Neural cell (in vitro differentiated cells): ENCODE measurements around the gene AMD1. TPM values are rescaled to one million over a fixed set of nuclear protein-coding genes. Genes with fewer than 3 reads are reported as not detected.

Experiments
- H2AFZ ChIP-seq: fragments of 200-600, 300-800 bp; sonication (generic), shearing (Covaris generic); 2 replicates; pipeline ENCODE4 v1.6.0; 2014; ENCODE audit warnings: low read depth, mild to moderate bottlenecking, antibody characterized with exemption, low read length, moderate library complexity
- H3F3A ChIP-seq: fragments of 200-600 bp; shearing (Covaris generic); 2 replicates; pipeline ENCODE4 v1.6.1; 2016; ENCODE audit warnings: mild to moderate bottlenecking, moderate library complexity, mixed read lengths, antibody characterized with exemption, low read length; ENCODE audit not compliant: insufficient read depth, poor library complexity, severe bottlenecking
- H3K27ac ChIP-seq: fragments of 200-600, 300-800 bp; sonication (generic), shearing (Covaris generic); 2 replicates; pipeline ENCODE4 v1.5.1; 2014; ENCODE audit warnings: mild to moderate bottlenecking, low read length, moderate library complexity
- H3K27me3 ChIP-seq: fragments of 300-800, 200-600 bp; sonication (generic), shearing (Covaris generic); 2 replicates; pipeline ENCODE4 v1.6.0; 2014; ENCODE audit warnings: mild to moderate bottlenecking, low read depth, low read length, moderate library complexity; ENCODE audit not compliant: insufficient read depth
- H3K36me3 ChIP-seq: fragments of 300-800, 200-600 bp; sonication (generic), shearing (Covaris generic); 2 replicates; pipeline ENCODE4 v1.5.1; 2014; ENCODE audit warnings: mild to moderate bottlenecking, antibody characterized with exemption, low read length, moderate library complexity; ENCODE audit not compliant: insufficient read depth
- H3K4me2 ChIP-seq: fragments of 300-800, 200-600 bp; sonication (generic), shearing (Covaris generic); 2 replicates; pipeline ENCODE4 v1.6.0; 2014; ENCODE audit warnings: mild to moderate bottlenecking, low read length
- H3K4me3 ChIP-seq: fragments of 300-800, 200-600 bp; sonication (generic), shearing (Covaris generic); 2 replicates; pipeline ENCODE4 v1.5.1; 2014; ENCODE audit warnings: mild to moderate bottlenecking, low read length, moderate library complexity
- H3K79me2 ChIP-seq: fragments of 200-600 bp; shearing (Covaris generic); replicated peaks from 2 replicates; pipeline ENCODE4 v1.6.0; 2014; ENCODE audit warnings: mild to moderate bottlenecking, low read length, moderate library complexity; ENCODE audit not compliant: insufficient read depth
- H3K9ac ChIP-seq: fragments of 300-800, 200-600 bp; sonication (generic), shearing (Covaris generic); 2 replicates; pipeline ENCODE4 v1.6.1; 2016; ENCODE audit warnings: mild to moderate bottlenecking, low read length, mixed read lengths
- H3K9me2 ChIP-seq: fragments of 200-600 bp; shearing (Covaris generic); 2 replicates; pipeline ENCODE4 v1.6.1; 2016; ENCODE audit warnings: mild to moderate bottlenecking, low read length, mixed read lengths; ENCODE audit not compliant: insufficient read depth
- H3K9me3 ChIP-seq: fragments of 200-600, 300-800 bp; sonication (generic), shearing (Covaris generic); 2 replicates; pipeline ENCODE4 v1.6.1; 2016; ENCODE audit warnings: mild to moderate bottlenecking, mixed run types, low read length, moderate library complexity, mixed read lengths
- H4K20me1 ChIP-seq: fragments of 200-600 bp; shearing (Covaris generic); 2 replicates; pipeline ENCODE4 v1.6.1; 2016; ENCODE audit warnings: mild to moderate bottlenecking, mixed run types; ENCODE audit not compliant: insufficient read depth
- CTCF ChIP-seq: fragments of 450-650 bp; IDR thresholded peaks from 2 replicates; pipeline ENCODE4 v1.5.1; 2014; ENCODE audit warnings: antibody characterized with exemption, mild to moderate bottlenecking, moderate library complexity; ENCODE audit not compliant: poor library complexity, severe bottlenecking
- EP300 ChIP-seq: fragments of 450-650 bp; conservative IDR thresholded peaks from 2 replicates; pipeline ENCODE4 v1.6.1; 2014; ENCODE audit warnings: antibody characterized with exemption, mild to moderate bottlenecking, moderate library complexity; ENCODE audit not compliant: poor library complexity, severe bottlenecking
- EZH2 ChIP-seq: fragments of 200-600, 300-800 bp; shearing (Covaris generic), sonication (generic); IDR thresholded peaks from 2 replicates; pipeline ENCODE4 v1.6.1; 2014; ENCODE audit warnings: antibody characterized with exemption, low read length, borderline replicate concordance, mild to moderate bottlenecking; ENCODE audit not compliant: insufficient read depth, poor library complexity, severe bottlenecking
- MXI1 ChIP-seq: fragments of 450-650 bp; conservative IDR thresholded peaks from 2 replicates; pipeline ENCODE4 v1.6.1; 2014; ENCODE audit warnings: antibody characterized with exemption, mild to moderate bottlenecking; ENCODE audit not compliant: poor library complexity, severe bottlenecking
- POLR2AphosphoS5 ChIP-seq: IDR thresholded peaks from 2 replicates; pipeline ENCODE4 v1.6.1; 2012
- RAD21 ChIP-seq: fragments of 450-650 bp; conservative IDR thresholded peaks from 2 replicates; pipeline ENCODE4 v1.6.1; 2014; ENCODE audit warnings: antibody characterized with exemption, mild to moderate bottlenecking, moderate library complexity
- SMC3 ChIP-seq: fragments of 450-650 bp; conservative IDR thresholded peaks from 2 replicates; pipeline ENCODE4 v1.6.1; 2014; ENCODE audit warnings: antibody characterized with exemption, mild to moderate bottlenecking, moderate library complexity; ENCODE audit not compliant: poor library complexity
- TAF1 ChIP-seq: IDR thresholded peaks from 2 replicates; pipeline ENCODE4 v1.6.1; 2012; ENCODE audit warnings: low read depth
- polyA plus RNA-seq: library from polyadenylated mRNA; depleted of rRNA; stranded (reverse); fragments of >200 nt; gene quantifications from 2 replicates; pipeline ENCODE4 v1.2.3, GENCODE V29; 2014
- TF ChIP-seq, protein P1 (sequence below): IDR thresholded peaks from 2 replicates; pipeline ENCODE4 v1.6.1; 2012; ENCODE audit warnings: borderline replicate concordance

Gene AMD1
- polyA plus RNA-seq, 1 donor from 2014 or later: 86.5 TPM

DNA sequence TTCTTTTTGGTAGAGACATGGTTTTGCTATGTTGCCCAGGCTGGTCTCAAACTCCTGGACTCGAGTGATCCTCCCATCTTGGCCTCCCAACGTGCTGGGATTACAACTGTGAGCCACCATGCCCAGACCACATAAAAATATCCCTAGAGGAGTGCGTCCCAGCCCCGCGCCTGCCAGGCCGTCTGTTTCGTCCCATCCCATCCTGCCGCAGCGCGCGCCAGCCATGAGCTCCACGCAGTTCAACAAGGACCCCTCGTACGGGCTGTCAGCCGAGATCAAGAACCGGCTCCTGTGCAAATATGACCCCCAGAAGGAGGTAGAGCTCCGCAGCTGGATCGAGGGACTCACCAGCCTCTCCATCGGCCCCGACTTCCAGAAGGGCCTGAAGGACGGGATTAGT, 16.6 kb upstream of the AMD1 start:
- Histone ChIP-seq H3K9me3 (no peaks in the 10 kb centered on the region), H3K79me2 (no peaks in the 10 kb centered on the region), H3F3A (no peaks in the 10 kb centered on the region), H3K4me3 (no peak overlapping the region), H3K27me3 (no peaks in the 10 kb centered on the region), H3K36me3 (no peaks in the 10 kb centered on the region), H2AFZ (no peak overlapping the region), H4K20me1 (no peaks in the 10 kb centered on the region), H3K27ac (no peak overlapping the region), H3K9ac (no peak overlapping the region), H3K9me2 (no peaks in the 10 kb centered on the region), H3K4me2 (no peak overlapping the region)
- TF ChIP-seq EZH2 (no peak), SMC3 (no peak), EP300 (no peak), POLR2AphosphoS5 (no peak)
- TF ChIP-seq, protein P1, sequence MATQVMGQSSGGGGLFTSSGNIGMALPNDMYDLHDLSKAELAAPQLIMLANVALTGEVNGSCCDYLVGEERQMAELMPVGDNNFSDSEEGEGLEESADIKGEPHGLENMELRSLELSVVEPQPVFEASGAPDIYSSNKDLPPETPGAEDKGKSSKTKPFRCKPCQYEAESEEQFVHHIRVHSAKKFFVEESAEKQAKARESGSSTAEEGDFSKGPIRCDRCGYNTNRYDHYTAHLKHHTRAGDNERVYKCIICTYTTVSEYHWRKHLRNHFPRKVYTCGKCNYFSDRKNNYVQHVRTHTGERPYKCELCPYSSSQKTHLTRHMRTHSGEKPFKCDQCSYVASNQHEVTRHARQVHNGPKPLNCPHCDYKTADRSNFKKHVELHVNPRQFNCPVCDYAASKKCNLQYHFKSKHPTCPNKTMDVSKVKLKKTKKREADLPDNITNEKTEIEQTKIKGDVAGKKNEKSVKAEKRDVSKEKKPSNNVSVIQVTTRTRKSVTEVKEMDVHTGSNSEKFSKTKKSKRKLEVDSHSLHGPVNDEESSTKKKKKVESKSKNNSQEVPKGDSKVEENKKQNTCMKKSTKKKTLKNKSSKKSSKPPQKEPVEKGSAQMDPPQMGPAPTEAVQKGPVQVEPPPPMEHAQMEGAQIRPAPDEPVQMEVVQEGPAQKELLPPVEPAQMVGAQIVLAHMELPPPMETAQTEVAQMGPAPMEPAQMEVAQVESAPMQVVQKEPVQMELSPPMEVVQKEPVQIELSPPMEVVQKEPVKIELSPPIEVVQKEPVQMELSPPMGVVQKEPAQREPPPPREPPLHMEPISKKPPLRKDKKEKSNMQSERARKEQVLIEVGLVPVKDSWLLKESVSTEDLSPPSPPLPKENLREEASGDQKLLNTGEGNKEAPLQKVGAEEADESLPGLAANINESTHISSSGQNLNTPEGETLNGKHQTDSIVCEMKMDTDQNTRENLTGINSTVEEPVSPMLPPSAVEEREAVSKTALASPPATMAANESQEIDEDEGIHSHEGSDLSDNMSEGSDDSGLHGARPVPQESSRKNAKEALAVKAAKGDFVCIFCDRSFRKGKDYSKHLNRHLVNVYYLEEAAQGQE: no peak

- no peaks in the 10 kb centered on the region for H3K9me2 ChIP-seq
- H3K79me2 ChIP-seq: no peaks in the 10 kb centered on the region
- no peak overlapping the region for H3K4me3 ChIP-seq
- no peak overlapping the region for H3K4me2 ChIP-seq
- no peaks in the 10 kb centered on the region for H3F3A ChIP-seq
- no peak overlapping the region for H3K27ac ChIP-seq
- no peak overlapping the region for H2AFZ ChIP-seq
- no peak overlapping the region for H3K9ac ChIP-seq
- no peaks in the 10 kb centered on the region for H3K27me3 ChIP-seq
- H4K20me1 ChIP-seq: no peaks in the 10 kb centered on the region
- H3K36me3 ChIP-seq: no peaks in the 10 kb centered on the region
- TF ChIP-seq TAF1 (no peak), MXI1 (no peak), RAD21 (no peak), CTCF (no peak)
- H3K9me3 ChIP-seq: no peaks in the 10 kb centered on the region
These were observed 15.9 kb upstream of the AMD1 start for GRCh38 chr6:110858562-110859214.
